ENCODE measurements around the gene ROPN1B. TPM values are rescaled to one million over a fixed set of nuclear protein-coding genes. Genes with fewer than 3 reads are reported as not detected.
"Not testable (repeated sequence)": the region's sequence is repeated elsewhere in the genome, so short reads cannot be mapped to it uniquely, and the experiment has no call there.

ROPN1B gene
- total RNA-seq, 1 donor from 2014 or later, result not detected

DNA sequence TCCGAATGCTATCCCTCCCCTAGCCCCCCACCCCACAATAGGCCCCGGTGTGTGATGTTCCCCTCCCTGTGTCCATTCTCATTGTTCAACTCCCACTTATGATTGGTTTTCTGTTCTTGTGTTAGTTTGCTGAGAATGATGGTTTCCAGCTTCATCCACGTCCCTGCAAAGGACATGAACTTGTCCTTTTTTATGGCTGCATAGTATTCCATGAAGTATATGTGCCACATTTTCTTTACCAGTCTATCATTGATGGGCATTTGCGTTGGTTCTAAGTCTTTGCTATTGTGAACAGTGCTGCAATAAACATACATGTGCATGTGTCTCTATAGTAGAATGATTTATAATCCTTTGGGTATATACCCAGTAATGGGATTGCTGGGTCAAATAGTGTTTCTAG lies 12.0 kb upstream of the ROPN1B start:
- not testable (repeated sequence) for H3K4me1 Mint-ChIP-seq (ENCODE audit: low read depth, unreplicated experiment); H3K36me3 Mint-ChIP-seq (ENCODE audit: unreplicated experiment); H3K27me3 Mint-ChIP-seq (ENCODE audit: unreplicated experiment); H3K4me3 Mint-ChIP-seq (ENCODE audit: unreplicated experiment); DNase-seq; H3K27ac Mint-ChIP-seq (ENCODE audit: unreplicated experiment); H3K9me3 Mint-ChIP-seq (ENCODE audit: unreplicated experiment)

DNA sequence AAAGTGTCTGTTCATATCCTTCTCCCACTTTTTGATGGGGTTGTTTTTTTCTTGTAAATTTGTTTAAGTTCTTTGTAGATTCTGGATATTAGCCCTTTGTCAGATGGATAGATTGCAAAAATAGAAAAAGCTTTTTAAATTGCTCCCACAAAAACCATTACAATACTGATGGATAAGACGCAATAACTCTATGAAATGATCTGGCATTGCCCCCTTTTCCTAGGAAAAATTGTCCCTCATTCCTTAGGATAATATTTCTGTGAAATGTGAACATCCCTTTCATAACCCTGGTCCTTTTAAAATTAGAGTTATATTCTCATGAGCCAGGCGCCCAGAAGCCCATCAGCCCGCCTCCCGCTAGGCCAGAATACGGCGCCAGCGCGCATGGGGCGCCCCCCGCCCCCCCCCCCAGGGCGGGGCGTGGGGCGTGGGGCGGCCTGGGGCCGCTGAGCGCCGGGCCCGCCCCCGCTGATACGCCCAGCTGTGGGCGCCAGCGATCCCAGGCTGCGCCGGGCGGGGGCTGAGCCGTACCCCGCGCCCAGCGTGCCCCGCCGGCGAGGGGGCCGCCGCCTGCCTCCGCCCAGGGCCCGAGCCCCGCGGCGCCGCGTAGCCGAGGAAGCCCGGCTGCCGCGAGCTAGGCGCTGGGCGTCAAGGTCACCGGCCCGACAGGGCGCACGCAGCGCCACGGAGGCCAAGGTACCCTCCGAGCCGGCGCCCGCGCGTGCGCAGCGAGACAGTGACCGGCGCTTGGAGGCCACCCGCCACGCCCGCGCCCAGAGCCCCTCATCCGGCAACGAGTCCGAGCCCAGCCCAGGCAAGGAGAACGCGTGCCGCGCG lies 11.1 kb upstream of the ROPN1B start:
- H3K4me1 Mint-ChIP-seq (ENCODE audit: low read depth, unreplicated experiment), result no peaks in the 10 kb centered on the region
- H3K4me3 Mint-ChIP-seq (ENCODE audit: unreplicated experiment), result no peak overlapping the region
- H3K36me3 Mint-ChIP-seq (ENCODE audit: unreplicated experiment), result peaks cover 5% of the 10 kb centered on the region
- H3K27ac Mint-ChIP-seq (ENCODE audit: unreplicated experiment), result no peak overlapping the region
- peak; percentile 30 for DNase-seq
- peaks cover 9% of the 10 kb centered on the region for H3K27me3 Mint-ChIP-seq (ENCODE audit: unreplicated experiment)
- H3K9me3 Mint-ChIP-seq (ENCODE audit: unreplicated experiment), result peaks cover 3% of the 10 kb centered on the region
- TF ChIP-seq, protein P1, sequence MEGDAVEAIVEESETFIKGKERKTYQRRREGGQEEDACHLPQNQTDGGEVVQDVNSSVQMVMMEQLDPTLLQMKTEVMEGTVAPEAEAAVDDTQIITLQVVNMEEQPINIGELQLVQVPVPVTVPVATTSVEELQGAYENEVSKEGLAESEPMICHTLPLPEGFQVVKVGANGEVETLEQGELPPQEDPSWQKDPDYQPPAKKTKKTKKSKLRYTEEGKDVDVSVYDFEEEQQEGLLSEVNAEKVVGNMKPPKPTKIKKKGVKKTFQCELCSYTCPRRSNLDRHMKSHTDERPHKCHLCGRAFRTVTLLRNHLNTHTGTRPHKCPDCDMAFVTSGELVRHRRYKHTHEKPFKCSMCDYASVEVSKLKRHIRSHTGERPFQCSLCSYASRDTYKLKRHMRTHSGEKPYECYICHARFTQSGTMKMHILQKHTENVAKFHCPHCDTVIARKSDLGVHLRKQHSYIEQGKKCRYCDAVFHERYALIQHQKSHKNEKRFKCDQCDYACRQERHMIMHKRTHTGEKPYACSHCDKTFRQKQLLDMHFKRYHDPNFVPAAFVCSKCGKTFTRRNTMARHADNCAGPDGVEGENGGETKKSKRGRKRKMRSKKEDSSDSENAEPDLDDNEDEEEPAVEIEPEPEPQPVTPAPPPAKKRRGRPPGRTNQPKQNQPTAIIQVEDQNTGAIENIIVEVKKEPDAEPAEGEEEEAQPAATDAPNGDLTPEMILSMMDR (IDR thresholded peaks at IDR 0.05; ENCODE audit: partially characterized antibody, unreplicated experiment), result no peak

DNA sequence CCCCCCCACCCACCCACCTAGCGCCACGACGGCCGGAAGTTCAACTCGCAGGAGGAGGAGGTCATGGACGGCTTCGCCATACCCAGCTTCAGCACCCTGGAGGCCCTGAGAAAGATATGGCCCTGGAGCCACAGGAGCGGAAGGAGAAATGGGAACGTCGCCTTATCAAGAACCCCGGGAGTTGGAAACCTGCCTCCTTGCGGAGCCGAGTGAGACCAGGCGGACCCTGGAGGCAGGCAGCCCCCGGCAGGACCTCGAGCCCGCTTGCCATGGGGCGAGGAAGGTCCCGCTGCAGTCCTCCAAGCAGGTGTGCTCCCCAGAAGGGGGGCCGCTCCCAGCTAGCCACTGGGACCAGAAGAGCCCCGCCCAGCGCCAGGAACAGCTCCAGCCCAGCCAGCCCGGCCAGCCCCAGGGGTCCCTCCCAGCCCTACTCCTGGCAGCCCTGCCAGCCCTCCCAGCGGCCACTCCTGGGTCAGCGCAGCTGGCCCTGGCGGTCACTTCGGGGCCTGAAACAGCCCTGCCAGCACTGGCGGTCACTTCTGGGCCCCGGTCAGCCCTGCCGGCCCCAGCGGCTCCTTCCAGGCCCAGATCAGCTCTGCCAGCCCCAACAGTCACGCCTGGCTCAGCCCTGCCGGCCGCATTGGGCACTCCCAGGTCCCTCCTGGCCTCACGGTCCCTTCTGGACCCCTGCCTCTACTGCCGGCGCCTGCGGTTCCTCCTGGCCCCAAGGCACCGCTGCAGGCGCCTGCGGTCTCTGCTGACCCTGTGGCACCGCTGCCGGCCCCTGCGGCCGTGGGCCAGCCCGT lies 10.3 kb upstream of the ROPN1B start:
- Mint-ChIP-seq H3K27ac (ENCODE audit: unreplicated experiment) (no peak overlapping the region), H3K36me3 (ENCODE audit: unreplicated experiment) (peaks cover 5% of the 10 kb centered on the region), H3K4me1 (ENCODE audit: low read depth, unreplicated experiment) (no peaks in the 10 kb centered on the region), H3K9me3 (ENCODE audit: unreplicated experiment) (peaks cover 3% of the 10 kb centered on the region), H3K4me3 (ENCODE audit: unreplicated experiment) (no peak overlapping the region), H3K27me3 (ENCODE audit: unreplicated experiment) (peaks cover 9% of the 10 kb centered on the region)
- DNase-seq, result no peak
- TF ChIP-seq, protein P1 (IDR thresholded peaks at IDR 0.05; ENCODE audit: partially characterized antibody, unreplicated experiment), result no peak

DNA sequence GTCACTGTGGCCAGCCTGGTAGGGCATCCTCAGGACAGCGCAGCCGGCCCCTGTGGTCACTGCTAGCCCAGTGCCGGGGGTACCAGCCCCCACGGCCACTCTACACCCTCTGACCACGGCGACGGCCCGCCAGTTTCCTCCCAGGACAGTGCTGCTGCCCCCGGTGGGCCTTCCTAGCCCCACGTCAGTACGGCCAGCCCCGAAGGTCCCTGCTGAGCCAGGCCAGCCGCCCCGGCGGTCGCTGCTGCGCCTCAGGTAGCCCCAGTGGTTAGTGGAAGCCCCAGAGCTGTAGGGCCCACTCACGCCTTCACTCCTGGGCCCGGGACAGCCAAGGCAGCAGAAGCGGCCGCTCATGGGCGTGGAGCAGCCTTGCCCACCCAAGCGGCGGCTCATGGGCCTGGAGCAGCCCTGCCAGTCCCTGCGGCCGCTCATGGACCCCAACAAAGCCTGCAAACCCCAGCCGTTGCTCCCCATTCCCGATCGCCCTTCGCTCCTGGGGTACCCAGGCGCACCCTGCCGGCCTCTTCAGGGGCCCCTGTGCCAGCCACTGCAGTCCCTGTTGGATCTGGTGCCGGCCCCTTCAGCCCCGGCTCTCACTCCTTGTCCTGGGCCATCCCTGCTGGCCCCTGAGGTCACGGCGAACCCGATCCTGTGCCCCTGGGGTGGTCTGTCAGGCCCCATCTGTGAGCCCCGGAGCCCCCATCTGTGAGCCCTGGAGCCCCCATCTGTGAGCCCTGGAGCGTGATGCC lies 9.5 kb upstream of the ROPN1B start:
- H3K36me3 Mint-ChIP-seq (ENCODE audit: unreplicated experiment), result peaks cover 9% of the 10 kb centered on the region
- no peak for DNase-seq
- no peaks in the 10 kb centered on the region for H3K4me1 Mint-ChIP-seq (ENCODE audit: low read depth, unreplicated experiment)
- no peak overlapping the region for H3K27ac Mint-ChIP-seq (ENCODE audit: unreplicated experiment)
- no peak overlapping the region for H3K4me3 Mint-ChIP-seq (ENCODE audit: unreplicated experiment)
- TF ChIP-seq, protein P1 (IDR thresholded peaks at IDR 0.05; ENCODE audit: partially characterized antibody, unreplicated experiment), result no peak
- peaks cover 9% of the 10 kb centered on the region for H3K27me3 Mint-ChIP-seq (ENCODE audit: unreplicated experiment)
- peaks cover 3% of the 10 kb centered on the region for H3K9me3 Mint-ChIP-seq (ENCODE audit: unreplicated experiment)

DNA sequence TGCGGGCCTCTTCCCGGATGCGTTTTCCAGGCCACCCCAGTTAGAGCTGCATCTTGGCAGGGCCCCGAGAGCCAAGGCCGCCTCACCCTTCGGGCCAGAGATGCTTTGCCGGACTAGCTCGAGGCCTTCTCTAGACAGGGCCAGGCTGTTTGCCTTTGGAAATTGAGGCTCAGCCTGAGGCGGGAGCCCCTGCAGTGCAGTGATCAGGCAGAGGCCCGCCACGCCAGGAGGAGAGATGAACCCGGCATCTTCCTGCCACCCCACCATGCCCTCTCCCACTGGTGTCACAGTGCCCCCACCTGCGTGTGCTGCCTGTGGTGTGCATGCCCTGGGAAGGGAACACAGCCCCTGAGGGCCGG lies 8.9 kb upstream of the ROPN1B start:
- H3K36me3 Mint-ChIP-seq (ENCODE audit: unreplicated experiment), result peaks cover 9% of the 10 kb centered on the region
- H3K27ac Mint-ChIP-seq (ENCODE audit: unreplicated experiment), result no peak overlapping the region
- no peak overlapping the region for H3K4me3 Mint-ChIP-seq (ENCODE audit: unreplicated experiment)
- H3K4me1 Mint-ChIP-seq (ENCODE audit: low read depth, unreplicated experiment), result no peaks in the 10 kb centered on the region
- no peak for DNase-seq
- TF ChIP-seq, protein P1 (IDR thresholded peaks at IDR 0.05; ENCODE audit: partially characterized antibody, unreplicated experiment), result no peak
- H3K9me3 Mint-ChIP-seq (ENCODE audit: unreplicated experiment), result peaks cover 3% of the 10 kb centered on the region
- peaks cover 9% of the 10 kb centered on the region for H3K27me3 Mint-ChIP-seq (ENCODE audit: unreplicated experiment)

All from glutamatergic neuron (in vitro differentiated cells).